ENCODE results near the gene GPR84. TPM values are rescaled to one million over a fixed set of nuclear protein-coding genes. Genes with fewer than 3 reads are reported as not detected.

Gene GPR84
- total RNA-seq, 1 donor from 2014 or later: not detected

DNA sequence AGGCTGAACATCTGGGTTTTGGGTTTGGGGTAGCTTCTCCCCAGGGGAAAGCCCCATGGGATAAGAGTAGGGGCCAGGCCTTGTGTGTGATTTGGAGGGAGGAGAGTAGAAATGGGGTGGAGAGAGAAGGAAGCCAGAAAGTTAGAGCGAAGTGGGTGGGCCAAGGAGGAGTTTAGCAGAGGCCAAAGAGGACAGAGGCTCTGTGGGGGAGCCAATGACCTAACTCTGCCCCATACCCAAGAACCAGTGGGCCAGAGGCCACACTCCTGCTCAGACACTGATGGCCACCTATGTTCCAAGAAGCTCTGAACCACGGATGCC lies 10.9 kb upstream of the GPR84 start:
- no peak overlapping the region for H3K27ac Mint-ChIP-seq (ENCODE audit: unreplicated experiment)
- no peak overlapping the region for H3K4me3 Mint-ChIP-seq (ENCODE audit: unreplicated experiment)
- H3K27me3 Mint-ChIP-seq (ENCODE audit: low read depth, unreplicated experiment): peaks cover 6% of the 10 kb centered on the region
- Histone ChIP-seq H3K36me3 (ENCODE audit: insufficient read depth, low read length) (no peaks in the 10 kb centered on the region), H4K20me1 (ENCODE audit: insufficient read depth, low read length) (peaks cover 4% of the 10 kb centered on the region), H2AFZ (ENCODE audit: low read depth, low read length) (no peak overlapping the region), H3K4me1 (ENCODE audit: insufficient read depth, low read length) (peaks cover 30% of the 10 kb centered on the region), H3K4me2 (ENCODE audit: low read length) (no peak overlapping the region), H3K79me2 (ENCODE audit: insufficient read depth, low read length) (no peaks in the 10 kb centered on the region), H3K27ac (ENCODE audit: low read depth, low read length) (no peak overlapping the region), H3K9me3 (ENCODE audit: insufficient read depth, low read depth, low read length) (no peaks in the 10 kb centered on the region), H3K9ac (ENCODE audit: low read length) (no peak overlapping the region), H3K27me3 (ENCODE audit: insufficient read depth, low read length) (no peaks in the 10 kb centered on the region), H3K4me3 (ENCODE audit: insufficient read depth, low read depth, low read length) (no peak overlapping the region)
- no peak for DNase-seq (ENCODE audit: low read depth)
- FAIRE-seq: no peak
- peaks cover 31% of the 10 kb centered on the region for H3K4me1 Mint-ChIP-seq (ENCODE audit: low read depth, unreplicated experiment)
- H3K9me3 Mint-ChIP-seq (ENCODE audit: unreplicated experiment): peaks cover 1% of the 10 kb centered on the region
- TF ChIP-seq CTCF (IDR thresholded peaks at IDR 0.05; ENCODE audit: insufficient read depth, low read depth, low read length): no peak
- H3K36me3 Mint-ChIP-seq (ENCODE audit: low read depth, unreplicated experiment): peaks cover 17% of the 10 kb centered on the region

- Mint-ChIP-seq H3K27ac (ENCODE audit: unreplicated experiment) (no peak overlapping the region), H3K36me3 (ENCODE audit: low read depth, unreplicated experiment) (peaks cover 17% of the 10 kb centered on the region), H3K4me3 (ENCODE audit: unreplicated experiment) (no peak overlapping the region), H3K4me1 (ENCODE audit: low read depth, unreplicated experiment) (peaks cover 29% of the 10 kb centered on the region), H3K27me3 (ENCODE audit: low read depth, unreplicated experiment) (peaks cover 6% of the 10 kb centered on the region), H3K9me3 (ENCODE audit: unreplicated experiment) (peaks cover 1% of the 10 kb centered on the region)
- H3K4me3 ChIP-seq (ENCODE audit: insufficient read depth, low read depth, low read length): no peak overlapping the region
- no peak overlapping the region for H2AFZ ChIP-seq (ENCODE audit: low read depth, low read length)
- DNase-seq (ENCODE audit: low read depth): no peak
- H3K4me2 ChIP-seq (ENCODE audit: low read length): peak overlapping the region; percentile 13
- H3K79me2 ChIP-seq (ENCODE audit: insufficient read depth, low read length): no peaks in the 10 kb centered on the region
- no peak overlapping the region for H3K9ac ChIP-seq (ENCODE audit: low read length)
- no peaks in the 10 kb centered on the region for H3K27me3 ChIP-seq (ENCODE audit: insufficient read depth, low read length)
- peaks cover 4% of the 10 kb centered on the region for H4K20me1 ChIP-seq (ENCODE audit: insufficient read depth, low read length)
- no peak for FAIRE-seq
- H3K9me3 ChIP-seq (ENCODE audit: insufficient read depth, low read depth, low read length): no peaks in the 10 kb centered on the region
- no peak overlapping the region for H3K27ac ChIP-seq (ENCODE audit: low read depth, low read length)
- no peak for TF ChIP-seq CTCF (IDR thresholded peaks at IDR 0.05; ENCODE audit: insufficient read depth, low read depth, low read length)
- H3K4me1 ChIP-seq (ENCODE audit: insufficient read depth, low read length): peaks cover 30% of the 10 kb centered on the region
- H3K36me3 ChIP-seq (ENCODE audit: insufficient read depth, low read length): no peaks in the 10 kb centered on the region
Measured at GRCh38 chr12:54374562-54375258, 10.4 kb upstream of the GPR84 start.

DNA sequence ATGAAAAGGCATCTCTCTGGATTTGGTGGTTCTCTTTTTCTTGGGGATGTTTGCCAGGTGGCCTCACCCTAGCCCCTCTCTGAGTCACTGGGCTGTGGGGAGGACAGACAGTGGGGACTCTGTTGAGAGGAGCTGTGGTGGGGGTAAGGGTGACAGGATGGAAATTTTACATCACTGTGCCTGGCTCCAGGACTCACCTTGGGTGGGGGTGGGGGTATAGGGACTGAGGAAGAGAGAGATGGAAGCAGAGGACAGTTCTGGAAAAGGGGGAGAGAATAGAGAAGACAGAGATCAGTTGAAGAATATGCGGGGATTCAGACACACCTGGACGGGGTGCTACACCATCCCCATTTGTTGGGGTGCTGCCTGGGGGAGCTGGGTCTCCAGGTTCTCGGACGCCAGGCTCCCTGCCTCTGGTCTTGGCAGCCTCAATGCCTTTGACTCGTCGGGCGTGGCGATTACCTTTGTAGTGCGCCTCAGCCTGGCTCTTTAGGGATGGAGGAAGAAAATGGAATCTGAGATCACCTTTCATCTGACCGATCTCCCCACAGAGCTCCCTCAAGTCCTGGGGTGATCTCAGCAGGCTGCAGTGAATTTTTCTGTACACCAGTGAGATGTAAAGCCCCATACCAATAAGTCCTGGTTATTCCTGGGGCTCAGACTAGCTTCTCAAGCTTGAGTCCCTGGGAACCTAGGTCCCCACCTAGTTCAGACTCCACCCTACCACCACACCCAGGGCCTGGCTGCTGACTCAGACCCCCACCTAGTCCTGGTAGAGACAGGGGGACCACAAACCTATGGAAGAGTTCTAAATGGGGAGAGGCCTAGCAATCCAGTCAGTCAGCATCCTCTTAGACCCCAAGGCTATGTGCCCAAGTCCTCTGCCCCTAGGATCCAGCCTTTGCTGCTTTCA lies 9.6 kb upstream of the GPR84 start:
- Histone ChIP-seq H3K9ac (ENCODE audit: low read length) (no peak overlapping the region), H3K4me2 (ENCODE audit: low read length) (peak overlapping the region; percentile 13), H3K9me3 (ENCODE audit: insufficient read depth, low read depth, low read length) (no peaks in the 10 kb centered on the region), H3K27ac (ENCODE audit: low read depth, low read length) (no peak overlapping the region), H3K27me3 (ENCODE audit: insufficient read depth, low read length) (no peaks in the 10 kb centered on the region), H3K79me2 (ENCODE audit: insufficient read depth, low read length) (no peaks in the 10 kb centered on the region), H3K4me1 (ENCODE audit: insufficient read depth, low read length) (peaks cover 30% of the 10 kb centered on the region), H3K4me3 (ENCODE audit: insufficient read depth, low read depth, low read length) (no peak overlapping the region), H4K20me1 (ENCODE audit: insufficient read depth, low read length) (peaks cover 4% of the 10 kb centered on the region), H3K36me3 (ENCODE audit: insufficient read depth, low read length) (no peaks in the 10 kb centered on the region), H2AFZ (ENCODE audit: low read depth, low read length) (no peak overlapping the region)
- peaks cover 26% of the 10 kb centered on the region for H3K4me1 Mint-ChIP-seq (ENCODE audit: low read depth, unreplicated experiment)
- peaks cover 17% of the 10 kb centered on the region for H3K36me3 Mint-ChIP-seq (ENCODE audit: low read depth, unreplicated experiment)
- FAIRE-seq (no peak), DNase-seq (ENCODE audit: low read depth) (no peak)
- H3K27ac Mint-ChIP-seq (ENCODE audit: unreplicated experiment): no peak overlapping the region
- H3K9me3 Mint-ChIP-seq (ENCODE audit: unreplicated experiment): peaks cover 1% of the 10 kb centered on the region
- no peak overlapping the region for H3K4me3 Mint-ChIP-seq (ENCODE audit: unreplicated experiment)
- peaks cover 6% of the 10 kb centered on the region for H3K27me3 Mint-ChIP-seq (ENCODE audit: low read depth, unreplicated experiment)
- TF ChIP-seq CTCF (IDR thresholded peaks at IDR 0.05; ENCODE audit: insufficient read depth, low read depth, low read length): no peak
- TF ChIP-seq EZH2 (IDR thresholded peaks at IDR 0.05; ENCODE audit: insufficient read depth, low read length): no peak
